Body of pancreas (tissue), 4 donors: ENCODE data around the gene GIT2. TPM values are rescaled to one million over a fixed set of nuclear protein-coding genes. Genes with fewer than 3 reads are reported as not detected.

Experiments
- ATAC-seq: fragments of 150-250 bp; one replicate; pipeline ENCODE4 v1.9.1; 2016
- DNase-seq, 4 donors: peaks; one replicate each; pipeline ENCODE4 v3.0.0-alpha.2; 2019
- H3K27ac ChIP-seq, 4 donors: fragments of 200-600 bp; sonication (generic); 1 replicate in 3 of 4; 2 replicates in 1 of 4; pipeline versions ENCODE4 v1.5.1 to v1.6.1; 2016 to 2019; ENCODE audit warnings: mild to moderate bottlenecking in 1 of 4, mixed read lengths in 1 of 4, moderate library complexity in 1 of 4
- H3K27me3 ChIP-seq, 2 donors: fragments of 200-600 bp; sonication (generic); one replicate each; pipeline ENCODE4 v1.6.0; 2016; ENCODE audit warnings: mild to moderate bottlenecking in 1 of 2
- H3K36me3 ChIP-seq, 2 donors: fragments of 200-600 bp; sonication (generic); replicated peaks in 1 of 2; 2 replicates each; pipeline ENCODE4 v1.5.1; 2016; ENCODE audit warnings: low read depth in 2 of 2; ENCODE audit not compliant: insufficient read depth in 1 of 2
- H3K4me1 ChIP-seq: fragments of 200-600 bp; sonication (generic); one replicate; pipeline ENCODE4 v1.6.0; 2016
- H3K4me3 ChIP-seq, 2 donors: fragments of 200-600 bp; sonication (generic); 1 replicate in 1 of 2; 2 replicates in 1 of 2; pipeline ENCODE4 v1.5.1; 2016 to 2019
- H3K9me3 ChIP-seq, 3 donors: fragments of 200-600 bp; sonication (generic); 1 replicate in 2 of 3; 2 replicates in 1 of 3; pipeline ENCODE4 v1.5.1; 2016
- CTCF ChIP-seq, 7 experiments: fragments of 450-650 bp in 4 of 7; fragments of 200-600 bp in 3 of 7; sonication (generic) in 3 of 7; IDR thresholded peaks; one replicate each; pipeline ENCODE4 v1.5.1; 2016 to 2019; ENCODE audit warnings: antibody characterized with exemption in 7 of 7
- POLR2A ChIP-seq, 3 donors: fragments of 450-650 bp; IDR thresholded peaks; one replicate each; pipeline ENCODE4 v1.6.1; 2016; ENCODE audit warnings: antibody characterized with exemption in 3 of 3, mild to moderate bottlenecking in 2 of 3
- WGBS, 2 donors: methylation state at CpG; one replicate each; pipeline ENCODE4 v1.1.5; 2017; 5-methylcytosine and 5-hydroxymethylcytosine counted together
- intact Hi-C: fragments of 100-400 bp; cut with DNase I; formaldehyde crosslinking; loops from one replicate; pipeline ENCODE4 v1.15.1; 2023
- total RNA-seq, 2 donors: library from RNA; depleted of rRNA; stranded (reverse); fragments of >200 nt; gene quantifications; one replicate each; pipeline ENCODE4 v1.1.0, GENCODE V29; 2016

GIT2 gene
- total RNA-seq, 2 donors from 2014 or later = 44.4 to 50.1 TPM

GRCh38 chr12:109897029-109897428, 99.1 kb downstream of the GIT2 start:
- WGBS, 2 donors = 82 to 86% methylated on average over 6 of the region's 6 CpGs
- no peak for ATAC-seq

GRCh38 chr12:109896188-109896587, 100.0 kb downstream of the GIT2 start:
- ATAC-seq (no peak), DNase-seq (no peak)
- H3K9me3 ChIP-seq = no peaks in the 10 kb centered on the region
- TF ChIP-seq CTCF (IDR thresholded peaks at IDR 0.05) = no peak
- no peak for TF ChIP-seq POLR2A (IDR thresholded peaks at IDR 0.05)
- peaks cover 10% of the 10 kb centered on the region for H3K4me1 ChIP-seq
- H3K27me3 ChIP-seq = no peaks in the 10 kb centered on the region
- H3K36me3 ChIP-seq = no peaks in the 10 kb centered on the region
- intact Hi-C loops = loop anchor here (5.0 kb wide), 1 partner anchor 44 kb away; no protein-coding TSS in a partner anchor
- H3K4me3 ChIP-seq = no peak overlapping the region
- 79 to 82% methylated on average over 6 of the region's 6 CpGs for WGBS, 2 donors
- H3K27ac ChIP-seq = no peak overlapping the region

More at GRCh38 chr12:109897029-109897428, 99.1 kb downstream of the GIT2 start:
- H3K36me3 ChIP-seq = no peaks in the 10 kb centered on the region
- no peak overlapping the region for H3K4me3 ChIP-seq
- intact Hi-C loops = loop anchor here (5.0 kb wide), 1 partner anchor 45 kb away; no protein-coding TSS in a partner anchor
- TF ChIP-seq POLR2A (IDR thresholded peaks at IDR 0.05) (no peak), CTCF (IDR thresholded peaks at IDR 0.05) (no peak)
- no peak for DNase-seq
- peaks cover 18% of the 10 kb centered on the region for H3K4me1 ChIP-seq
- H3K27ac ChIP-seq = no peak overlapping the region
- H3K27me3 ChIP-seq = no peaks in the 10 kb centered on the region
- H3K9me3 ChIP-seq = no peaks in the 10 kb centered on the region

GRCh38 chr12:109894939-109895338, 101.2 kb downstream of the GIT2 start:
- Histone ChIP-seq H3K27me3 (no peaks in the 10 kb centered on the region), H3K4me1 (peaks cover 9% of the 10 kb centered on the region), H3K9me3 (no peaks in the 10 kb centered on the region), H3K4me3 (no peak overlapping the region), H3K36me3 (no peaks in the 10 kb centered on the region), H3K27ac (no peak overlapping the region)
- WGBS, 2 donors = 58 to 80% methylated on average over 3 to 4 of the region's 4 CpGs
- intact Hi-C loops = loop anchor here (5.0 kb wide), 1 partner anchor 43 kb away; no protein-coding TSS in a partner anchor
- ATAC-seq = no peak
- TF ChIP-seq CTCF (IDR thresholded peaks at IDR 0.05) = no peak
- no peak for TF ChIP-seq POLR2A (IDR thresholded peaks at IDR 0.05)
- DNase-seq = no peak

- no peaks in the 10 kb centered on the region for H3K36me3 ChIP-seq
- H3K4me1 ChIP-seq = no peaks in the 10 kb centered on the region
- no peaks in the 10 kb centered on the region for H3K27me3 ChIP-seq
- no peak for ATAC-seq
- intact Hi-C loops = no loop called here
- H3K9me3 ChIP-seq = no peaks in the 10 kb centered on the region
- TF ChIP-seq POLR2A (IDR thresholded peaks at IDR 0.05) (no peak), CTCF (IDR thresholded peaks at IDR 0.05) (no peak)
- no peak overlapping the region for H3K4me3 ChIP-seq
- DNase-seq = no peak
- no peak overlapping the region for H3K27ac ChIP-seq
- WGBS, 2 donors = 74 to 75% methylated on average over 7 of the region's 7 CpGs
These were observed 102.7 kb downstream of the GIT2 start for GRCh38 chr12:109893261-109893995.

- H3K36me3 ChIP-seq = no peaks in the 10 kb centered on the region
- WGBS, 2 donors = 66 to 69% methylated on average over 4 of the region's 4 CpGs
These were observed 103.4 kb downstream of the GIT2 start for GRCh38 chr12:109892748-109893147.

More at GRCh38 chr12:109892748-109893147, 103.4 kb downstream of the GIT2 start:
- ATAC-seq (no peak), DNase-seq (no peak)
- Histone ChIP-seq H3K4me1 (no peaks in the 10 kb centered on the region), H3K27me3 (no peaks in the 10 kb centered on the region), H3K4me3 (no peak overlapping the region), H3K9me3 (no peaks in the 10 kb centered on the region), H3K27ac (no peak overlapping the region)
- intact Hi-C loops = no loop called here
- no peak for TF ChIP-seq POLR2A (IDR thresholded peaks at IDR 0.05)
- TF ChIP-seq CTCF (IDR thresholded peaks at IDR 0.05) = no peak
